ENCODE measurements around the gene TACR2.

The TACR2 gene

DNA sequence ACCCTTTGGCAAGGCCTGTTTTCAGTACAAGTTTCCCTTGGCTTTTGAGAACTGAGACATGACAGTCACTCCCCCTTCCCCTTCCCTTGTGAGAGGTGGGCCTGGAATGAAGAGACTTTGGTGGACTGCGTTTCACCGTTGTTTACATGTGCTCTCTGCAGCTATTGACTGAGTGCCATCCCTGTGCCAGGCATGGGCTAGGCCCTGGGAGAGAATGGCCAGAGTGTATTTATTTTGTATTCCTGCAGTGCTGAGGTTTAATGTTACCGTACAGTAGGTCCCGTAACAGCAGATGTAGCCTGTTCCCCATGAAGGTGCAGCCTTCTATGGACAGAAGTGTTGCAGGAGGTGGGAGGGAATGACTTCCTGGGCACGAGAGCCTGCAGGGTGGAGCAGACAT is 50.0 kb downstream of the TACR2 start:
- DNase-seq, result no peak

- no peak for DNase-seq
Measured at GRCh38 chr10:69364232-69364940, 52.3 kb downstream of the TACR2 start.

- DNase-seq, result no peak
Measured at GRCh38 chr10:69363666-69364065, 53.1 kb downstream of the TACR2 start.

- DNase-seq, result peak; percentile 88
Measured at GRCh38 chr10:69362471-69362954, 54.2 kb downstream of the TACR2 start.

DNA sequence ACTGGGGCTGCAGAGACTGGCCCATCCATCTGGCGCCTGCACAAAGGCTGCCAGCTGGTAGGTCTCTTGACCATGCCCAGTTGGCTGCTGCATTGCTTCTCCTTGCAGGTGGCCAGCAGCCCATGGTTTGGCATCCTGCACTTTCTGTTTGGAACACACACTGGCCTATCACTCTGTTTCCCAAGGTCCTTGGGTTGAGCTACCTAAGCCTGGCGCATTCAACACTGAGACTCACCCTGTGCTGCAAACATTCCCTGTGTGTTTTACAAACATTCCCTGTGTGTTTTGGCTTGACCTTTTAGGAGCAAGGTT is 55.5 kb downstream of the TACR2 start:
- no peak for DNase-seq

- peak; percentile 88 for DNase-seq
Measured at GRCh38 chr10:69360485-69361302, 56.0 kb downstream of the TACR2 start.

DNA sequence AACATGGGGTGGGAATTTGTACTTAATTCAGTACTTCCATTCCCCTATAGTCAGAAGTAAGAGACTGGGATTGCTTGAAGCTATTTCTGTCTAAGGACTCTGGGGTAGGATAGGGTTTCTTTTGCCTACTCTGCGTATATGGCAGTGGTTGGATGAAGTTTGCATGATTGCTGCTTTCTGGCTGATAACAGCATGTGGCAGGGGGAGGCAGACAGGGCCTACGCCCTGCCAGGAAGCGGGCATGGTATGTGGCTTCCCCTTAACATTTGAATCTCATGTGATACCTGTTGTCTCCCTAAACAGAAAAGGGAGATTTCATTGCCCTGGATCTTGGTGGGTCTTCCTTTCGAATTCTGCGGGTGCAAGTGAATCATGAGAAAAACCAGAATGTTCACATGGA is 57.1 kb downstream of the TACR2 start:
- no peak for DNase-seq

DNA sequence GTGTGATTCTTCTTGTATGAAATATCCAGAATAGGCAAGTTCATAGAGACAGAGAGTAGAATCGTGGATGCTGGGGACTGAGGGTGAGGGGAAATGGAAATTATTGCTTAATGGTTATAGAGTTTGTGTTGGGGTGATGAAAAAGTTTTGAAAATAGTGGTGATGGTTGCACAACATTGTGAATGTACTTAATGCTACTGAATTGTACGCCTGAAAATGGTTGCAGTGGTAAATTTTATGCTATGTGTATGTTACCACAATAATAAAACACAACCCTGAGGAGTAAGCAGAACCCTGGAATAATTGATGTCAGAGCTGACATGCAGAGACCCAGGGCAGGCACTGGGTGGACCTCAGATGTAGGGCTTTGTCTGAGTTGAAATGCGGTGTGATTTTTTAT is 57.6 kb downstream of the TACR2 start:
- DNase-seq, result no peak

GRCh38 chr10:69358148-69358795 is 58.4 kb downstream of the TACR2 start:
- no peak for DNase-seq

- DNase-seq, result no peak
Measured at GRCh38 chr10:69356187-69356586, 60.5 kb downstream of the TACR2 start.

DNA sequence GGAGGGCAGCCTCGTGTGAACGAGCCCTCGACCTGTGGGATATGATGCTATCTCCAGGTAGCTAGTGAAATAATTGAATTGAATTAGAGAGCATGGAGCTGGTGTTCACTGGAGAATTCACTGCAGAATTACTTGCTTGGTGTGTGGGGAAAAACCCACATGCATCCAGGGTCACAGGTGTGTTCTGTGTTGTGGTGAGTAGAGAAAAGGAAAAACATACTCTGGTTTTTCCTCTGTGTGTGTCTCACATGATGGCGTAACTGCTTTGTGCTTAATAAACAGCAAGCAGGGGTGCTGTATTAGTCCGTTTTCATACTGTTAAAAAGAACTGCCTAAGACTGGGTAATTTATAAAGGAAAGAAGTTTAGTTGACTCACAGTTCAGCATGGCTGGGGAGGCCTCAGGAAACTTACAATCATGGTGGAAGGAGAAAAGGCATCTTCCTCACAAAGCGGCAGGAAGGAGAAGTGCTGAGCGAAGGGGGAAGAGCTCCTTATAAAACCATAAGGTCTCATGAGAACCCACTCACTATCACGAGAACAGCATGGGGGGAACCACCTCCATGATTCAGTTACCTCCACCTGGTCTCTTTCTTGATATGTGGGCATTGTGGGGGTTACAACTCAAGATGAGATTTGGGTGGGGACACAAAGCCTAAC is 62.6 kb downstream of the TACR2 start:
- no peak for DNase-seq

Measured in EL (cell line).